Stimulated activated CD4-positive, alpha-beta T cell treated with anti-CD3 and anti-CD28 coated beads, Interleukin-2, amount 100 ng/mL, for 48 hours (primary cell): ENCODE data around the gene OR13D1.
A peak's percentile ranks its signal among the peaks of the same experiment; 100 is the strongest.
"Not testable (repeated sequence)": the region's sequence is repeated elsewhere in the genome, so short reads cannot be mapped to it uniquely, and the experiment has no call there.

ENCODE experiments used
- DNase-seq, 2 donors: peaks; one replicate each; pipeline ENCODE4 v3.0.0-alpha.2; 2020

OR13D1 gene, protein sequence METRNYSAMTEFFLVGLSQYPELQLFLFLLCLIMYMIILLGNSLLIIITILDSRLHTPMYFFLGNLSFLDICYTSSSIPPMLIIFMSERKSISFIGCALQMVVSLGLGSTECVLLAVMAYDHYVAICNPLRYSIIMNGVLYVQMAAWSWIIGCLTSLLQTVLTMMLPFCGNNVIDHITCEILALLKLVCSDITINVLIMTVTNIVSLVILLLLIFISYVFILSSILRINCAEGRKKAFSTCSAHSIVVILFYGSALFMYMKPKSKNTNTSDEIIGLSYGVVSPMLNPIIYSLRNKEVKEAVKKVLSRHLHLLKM

GRCh38 chr9:104694218-104694617 is at the start of gene OR13D1:
Gene OR13D1, plus strand, starts transcription at chr9:104694518. Its CDS starts 0 bp downstream, at chr9:104694518.
- DNase-seq: no peak

- DNase-seq: no peak
Observed at GRCh38 chr9:104658496-104659195, 35.7 kb upstream of the OR13D1 start.

- no peak for DNase-seq
Observed at GRCh38 chr9:104675611-104676010, 18.7 kb upstream of the OR13D1 start.

- DNase-seq: peak in 1 of 2 donors; percentile 1
Observed at GRCh38 chr9:104682642-104683041, 11.7 kb upstream of the OR13D1 start.

GRCh38 chr9:104686081-104686480 is 8.2 kb upstream of the OR13D1 start:
- no peak for DNase-seq

- DNase-seq: no peak
Observed at GRCh38 chr9:104700306-104700705, 6.0 kb downstream of the OR13D1 start.

DNA sequence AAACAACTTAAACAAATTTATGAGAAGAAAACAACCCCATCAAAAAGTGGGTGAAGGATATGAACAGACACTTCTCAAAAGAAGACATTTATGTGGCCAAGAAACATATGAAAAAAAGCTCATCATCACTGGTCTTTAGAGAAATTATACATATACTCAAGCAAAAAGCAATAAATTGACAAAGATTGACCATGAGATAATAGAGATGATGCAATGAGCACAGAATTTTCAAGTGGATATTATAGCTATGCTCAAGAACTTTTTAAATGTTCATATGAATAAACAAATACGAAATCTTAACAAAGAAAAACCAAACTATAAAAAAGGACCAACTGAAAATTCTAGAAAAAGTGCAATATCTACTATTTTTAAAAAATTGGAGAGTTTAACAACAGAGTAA is 14.4 kb downstream of the OR13D1 start:
- not testable (repeated sequence) for DNase-seq

DNA sequence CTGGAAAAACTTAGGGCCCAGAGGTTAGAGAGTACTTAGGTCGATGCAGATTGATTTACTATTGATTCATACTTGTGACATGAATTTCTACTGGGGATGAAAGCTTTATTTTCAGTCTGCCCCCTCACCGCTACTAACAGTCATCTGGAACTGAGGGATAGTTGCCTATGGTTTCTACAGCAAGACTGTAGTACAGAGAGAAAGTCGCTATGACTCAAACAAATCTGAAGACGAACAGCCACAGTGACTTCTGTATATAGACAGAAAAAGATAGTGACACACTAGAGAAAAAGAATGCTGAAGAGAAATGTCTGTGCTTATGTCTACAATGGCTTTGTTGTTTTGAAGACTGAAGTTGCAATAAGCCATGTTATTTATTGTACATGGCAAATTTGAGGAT is 17.3 kb downstream of the OR13D1 start:
- DNase-seq: no peak

- no peak for DNase-seq
Observed at GRCh38 chr9:104725014-104725413, 30.7 kb downstream of the OR13D1 start.

DNA sequence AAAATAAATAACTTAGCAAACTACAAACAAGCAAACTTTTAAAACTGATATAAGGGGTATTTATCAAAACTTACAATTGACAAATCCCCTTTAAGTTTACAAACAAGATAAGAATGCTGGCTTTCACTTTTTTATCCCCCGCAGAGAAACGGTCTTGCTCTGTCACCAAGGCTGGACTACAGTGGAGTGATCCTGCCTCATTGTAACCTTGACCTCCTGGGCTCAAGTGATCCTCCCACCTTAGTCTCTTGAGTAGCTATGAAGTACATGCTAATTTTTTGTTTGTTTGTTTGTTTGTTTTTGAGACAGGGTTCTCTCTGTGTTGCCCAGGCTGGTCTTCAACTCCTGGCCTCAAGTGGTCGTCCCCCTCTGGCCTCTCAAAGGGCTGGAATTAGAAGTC is 44.1 kb downstream of the OR13D1 start:
- DNase-seq: no peak

- DNase-seq: no peak
Observed at GRCh38 chr9:104740621-104741020, 46.3 kb downstream of the OR13D1 start.

DNA sequence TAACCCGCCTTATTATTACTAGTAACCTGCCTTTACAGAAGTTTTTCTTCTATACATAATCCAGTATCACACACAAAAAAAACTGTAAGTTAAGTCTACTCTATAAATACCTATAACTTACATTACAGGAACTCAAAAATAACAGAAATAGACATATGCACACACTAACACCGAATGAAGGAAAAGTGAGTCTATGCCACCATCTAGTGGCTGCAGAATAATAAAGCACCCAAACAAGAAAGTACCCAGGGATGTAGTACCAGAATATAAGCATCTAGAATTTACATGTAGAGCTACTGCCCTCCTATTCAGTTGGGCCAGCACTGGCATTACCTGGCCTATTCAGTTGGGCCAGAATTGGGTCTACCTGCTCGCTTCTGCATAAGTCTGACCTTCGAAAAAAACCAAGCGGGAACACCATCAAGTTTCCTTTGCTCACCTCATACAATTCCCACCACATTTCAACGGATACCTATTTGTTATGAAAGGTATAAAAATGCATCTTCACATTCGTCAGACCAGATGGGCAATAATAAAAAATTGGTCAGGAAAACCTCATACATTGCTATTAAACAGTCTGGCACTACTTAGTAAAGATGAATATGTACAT is 49.2 kb downstream of the OR13D1 start:
- DNase-seq: no peak
